Spleen (tissue), 11 donors: ENCODE measurements around the gene BBS9. TPM values are rescaled to one million over a fixed set of nuclear protein-coding genes. Genes with fewer than 3 reads are reported as not detected.

Experiments used
- DNase-seq: peaks from one replicate; pipeline ENCODE4 v3.0.0-alpha.2; 2020
- H3K27ac ChIP-seq, 8 donors: fragments of 200-600 bp; sonication (generic) in 7 of 8; 1 replicate in 4 of 8; 2 replicates in 4 of 8; pipeline versions ENCODE4 v1.5.0 to v1.8.0; 2016 to 2021; ENCODE audit warnings: inconsistent platforms in 4 of 8, mild to moderate bottlenecking in 4 of 8, moderate library complexity in 1 of 8
- H3K27me3 ChIP-seq, 7 donors: fragments of 200-600 bp; sonication (generic) in 6 of 7; replicated peaks in 1 of 7; 1 replicate in 4 of 7; 2 replicates in 3 of 7; pipeline versions ENCODE4 v1.5.0 to v1.8.0; 2016 to 2021; ENCODE audit warnings: inconsistent platforms in 3 of 7, mild to moderate bottlenecking in 1 of 7
- H3K36me3 ChIP-seq, 6 donors: fragments of 200-600 bp; sonication (generic) in 5 of 6; 1 replicate in 4 of 6; 2 replicates in 2 of 6; pipeline versions ENCODE4 v1.5.0 to v1.8.0; 2016 to 2021; ENCODE audit warnings: inconsistent platforms in 2 of 6
- H3K4me1 ChIP-seq, 6 donors: fragments of 200-600 bp; sonication (generic) in 5 of 6; 1 replicate in 3 of 6; 2 replicates in 3 of 6; pipeline versions ENCODE4 v1.5.0 to v1.8.0; 2016 to 2021; ENCODE audit warnings: inconsistent platforms in 3 of 6
- H3K4me3 ChIP-seq, 8 donors: fragments of 200-600 bp; sonication (generic) in 7 of 8; 1 replicate in 4 of 8; 2 replicates in 4 of 8; pipeline versions ENCODE4 v1.5.0 to v1.8.0; 2016 to 2021; ENCODE audit warnings: inconsistent platforms in 4 of 8, mild to moderate bottlenecking in 4 of 8, moderate library complexity in 2 of 8
- H3K9me3 ChIP-seq, 8 donors: fragments of 200-600 bp; sonication (generic) in 7 of 8; 1 replicate in 4 of 8; 2 replicates in 4 of 8; pipeline versions ENCODE4 v1.5.0 to v1.8.0; 2016 to 2021; ENCODE audit warnings: inconsistent platforms in 4 of 8
- CTCF ChIP-seq, 11 experiments: fragments of 200-600 bp in 7 of 11; fragments of 450-650 bp in 4 of 11; sonication (generic) in 4 of 11; IDR thresholded peaks in 8 of 11; conservative IDR thresholded peaks in 3 of 11; 1 replicate in 7 of 11; 2 replicates in 4 of 11; pipeline versions ENCODE4 v1.4.0 to v1.8.0; 2016 to 2021; ENCODE audit warnings: antibody characterized with exemption in 11 of 11, inconsistent platforms in 4 of 11, mild to moderate bottlenecking in 1 of 11
- POLR2A ChIP-seq, 3 donors: fragments of 450-650 bp; IDR thresholded peaks; one replicate each; pipeline ENCODE4 v1.5.1; 2017; ENCODE audit warnings: antibody characterized with exemption in 3 of 3, mild to moderate bottlenecking in 1 of 3
- POLR2AphosphoS5 ChIP-seq, 3 donors: sonication (generic); formaldehyde crosslinking; IDR thresholded peaks; one replicate each; pipeline ENCODE4 v1.5.1; 2017; ENCODE audit warnings: antibody characterized with exemption in 3 of 3
- WGBS, 5 donors: extraction: QIAGEN DNeasy Blood & Tissue Kit in 3 of 5; methylation state at CpG; one replicate each; pipeline versions ENCODE4 v1.1.5 to v1.1.7; 2013 to 2018; 5-methylcytosine and 5-hydroxymethylcytosine counted together
- intact Hi-C: fragments of 100-400 bp; cut with DNase I; formaldehyde crosslinking; loops from one replicate; pipeline ENCODE4 v1.15.0; 2023; ENCODE audit warnings: low total_unique reads
- polyA plus RNA-seq, 3 donors: library from polyadenylated mRNA; stranded (reverse); fragments of 200-250 nt; gene quantifications; one replicate each; pipeline ENCODE4 v1.2.1, GENCODE V29; 2013
- total RNA-seq, 7 donors: library from RNA; depleted of rRNA in 3 of 7; stranded (reverse); fragments of >200 nt in 3 of 7; fragmentation: NEBNext Ultra II Directional in 4 of 7; extraction: Animal tissue kit (Norgen Biotek cat#: 25700) in 4 of 7; gene quantifications; one replicate each; pipeline versions ENCODE4 v1.1.0 to v1.2.1, GENCODE V29; 2016 to 2021
- donor health status: healthy with polysubstance abuse.
- donor health status: DM: no; HTN: no; CAD: no; lungs with moderate emphysema.
- donor health status: DM: no; HTN: no; CAD: no.
- donor health status: Bipolar disorder and iron deficiency.
- donor health status: healthy.
- donor health status: DM: no; HTN: no; CAD: no.
- donor health status: DM: yes; HTN: yes; CAD: no.

BBS9 gene
- total and polyA plus RNA-seq, 10 donors: 2.3 to 44.1 (median 25.3) TPM

GRCh38 chr7:33578881-33579672, 449.7 kb downstream of the BBS9 start:
- Histone ChIP-seq H3K36me3 (no peaks in the 10 kb centered on the region), H3K9me3 (peaks cover 0 to 13% (median 9%) of the 10 kb centered on the region in 8 donors), H3K4me1 (no peaks in the 10 kb centered on the region), H3K27me3 (no peaks in the 10 kb centered on the region), H3K27ac (no peak overlapping the region), H3K4me3 (no peak overlapping the region)
- 87 to 98% (median 94%) methylated on average over 5 of the region's 5 CpGs for WGBS, 5 donors
- intact Hi-C loops: no loop called here
- no peak for DNase-seq
- TF ChIP-seq POLR2AphosphoS5 (IDR thresholded peaks at IDR 0.05) (no peak), POLR2A (IDR thresholded peaks at IDR 0.05) (no peak), CTCF (IDR thresholded peaks at IDR 0.05 in 8 of 11, conservative IDR thresholded peaks at IDR 0.05 in 3 of 11) (no peak)

DNA sequence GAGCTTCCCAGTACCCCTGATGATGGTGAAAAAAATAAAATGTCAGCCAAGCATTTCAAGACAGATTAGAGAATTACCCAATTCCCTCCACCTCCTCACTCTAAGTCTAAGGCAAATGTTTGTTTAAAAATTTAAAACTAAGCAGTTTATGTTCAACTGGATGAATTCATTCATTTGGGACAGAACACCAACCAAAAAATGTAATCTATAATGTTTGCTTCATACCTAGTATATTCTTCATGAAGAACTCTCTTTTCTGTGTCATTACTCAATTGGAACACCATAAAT, 450.3 kb downstream of the BBS9 start:
- no peak for TF ChIP-seq CTCF (IDR thresholded peaks at IDR 0.05 in 8 of 11, conservative IDR thresholded peaks at IDR 0.05 in 3 of 11)
- TF ChIP-seq POLR2A (IDR thresholded peaks at IDR 0.05): no peak
- Histone ChIP-seq H3K27ac (no peak overlapping the region), H3K36me3 (no peaks in the 10 kb centered on the region), H3K4me3 (no peak overlapping the region), H3K4me1 (no peaks in the 10 kb centered on the region), H3K27me3 (no peaks in the 10 kb centered on the region), H3K9me3 (peaks cover 0 to 13% (median 9%) of the 10 kb centered on the region in 8 donors)
- no peak for DNase-seq
- intact Hi-C loops: no loop called here

GRCh38 chr7:33581236-33581635, 451.9 kb downstream of the BBS9 start:
- Histone ChIP-seq H3K9me3 (peaks cover 0 to 11% (median 8%) of the 10 kb centered on the region in 8 donors), H3K36me3 (no peaks in the 10 kb centered on the region), H3K4me1 (no peaks in the 10 kb centered on the region), H3K27ac (no peak overlapping the region), H3K4me3 (no peak overlapping the region), H3K27me3 (no peaks in the 10 kb centered on the region)
- no peak for DNase-seq
- no peak for TF ChIP-seq POLR2A (IDR thresholded peaks at IDR 0.05)
- no peak for TF ChIP-seq CTCF (IDR thresholded peaks at IDR 0.05 in 8 of 11, conservative IDR thresholded peaks at IDR 0.05 in 3 of 11)
- no peak for TF ChIP-seq POLR2AphosphoS5 (IDR thresholded peaks at IDR 0.05)
- intact Hi-C loops: no loop called here
- 72 to 93% (median 83%) methylated on average over 3 of the region's 3 CpGs for WGBS, 5 donors

- Histone ChIP-seq H3K9me3 (peaks cover 0 to 6% (median 4%) of the 10 kb centered on the region in 8 donors), H3K4me1 (no peaks in the 10 kb centered on the region), H3K4me3 (no peak overlapping the region), H3K27ac (no peak overlapping the region), H3K36me3 (no peaks in the 10 kb centered on the region), H3K27me3 (no peaks in the 10 kb centered on the region)
- TF ChIP-seq POLR2A (IDR thresholded peaks at IDR 0.05): no peak
- no peak for TF ChIP-seq CTCF (IDR thresholded peaks at IDR 0.05 in 8 of 11, conservative IDR thresholded peaks at IDR 0.05 in 3 of 11)
- no peak for TF ChIP-seq POLR2AphosphoS5 (IDR thresholded peaks at IDR 0.05)
- 82 to 92% (median 88%) methylated on average over 1 of the region's 1 CpG for WGBS, 5 donors
- intact Hi-C loops: no loop called here
- DNase-seq: no peak
These were observed 452.7 kb downstream of the BBS9 start for GRCh38 chr7:33582104-33582503.
